Vagina (tissue), 2 donors: Measurements from ENCODE around the gene P3H2. TPM values are rescaled to one million over a fixed set of nuclear protein-coding genes. Genes with fewer than 3 reads are reported as not detected.

Experiments
- DNase-seq, 2 donors: peaks; one replicate each; pipeline ENCODE4 v3.0.0-alpha.2; 2017; ENCODE audit errors: extremely low spot score in 2 of 2
- H3K27ac ChIP-seq: fragments of 200-600 bp; sonication (generic); one replicate; pipeline ENCODE4 v1.5.1; 2019
- H3K27me3 ChIP-seq: fragments of 200-600 bp; sonication (generic); one replicate; pipeline ENCODE4 v1.5.1; 2019
- H3K36me3 ChIP-seq, 2 donors: fragments of 200-600 bp; sonication (generic); one replicate each; pipeline ENCODE4 v1.5.1; 2017 to 2019
- H3K4me1 ChIP-seq: fragments of 200-600 bp; sonication (generic); one replicate; pipeline ENCODE4 v1.5.1; 2019
- H3K4me3 ChIP-seq, 2 donors: fragments of 200-600 bp; sonication (generic); 1 replicate in 1 of 2; 2 replicates in 1 of 2; pipeline ENCODE4 v1.5.1; 2016 to 2019
- H3K9me3 ChIP-seq: fragments of 200-600 bp; sonication (generic); one replicate; pipeline ENCODE4 v1.5.1; 2019
- CTCF ChIP-seq, 3 experiments: fragments of 450-650 bp in 2 of 3; fragments of 200-600 bp in 1 of 3; sonication (generic) in 1 of 3; IDR thresholded peaks; one replicate each; pipeline ENCODE4 v1.5.1; 2017 to 2019; ENCODE audit warnings: antibody characterized with exemption in 3 of 3, mild to moderate bottlenecking in 2 of 3, moderate library complexity in 2 of 3
- POLR2A ChIP-seq, 2 donors: fragments of 450-650 bp; IDR thresholded peaks; one replicate each; pipeline ENCODE4 v1.6.1; 2017; ENCODE audit warnings: antibody characterized with exemption in 2 of 2, mild to moderate bottlenecking in 2 of 2, moderate library complexity in 2 of 2
- POLR2AphosphoS5 ChIP-seq, 2 donors: sonication (generic); formaldehyde crosslinking; IDR thresholded peaks; one replicate each; pipeline ENCODE4 v1.9.0; 2017; ENCODE audit warnings: antibody characterized with exemption in 2 of 2, mild to moderate bottlenecking in 2 of 2, low read depth in 1 of 2; ENCODE audit not compliant: insufficient read depth in 1 of 2
- intact Hi-C: fragments of 100-400 bp; cut with DNase I; formaldehyde crosslinking; loops from one replicate; pipeline ENCODE4 v1.15.1; 2023
- total RNA-seq: library from RNA; depleted of rRNA; stranded (reverse); fragments of >200 nt; gene quantifications from one replicate; pipeline ENCODE4 v1.2.3, GENCODE V29; 2016

The P3H2 gene
- total RNA-seq, 1 donor from 2014 or later = 41.7 TPM

DNA sequence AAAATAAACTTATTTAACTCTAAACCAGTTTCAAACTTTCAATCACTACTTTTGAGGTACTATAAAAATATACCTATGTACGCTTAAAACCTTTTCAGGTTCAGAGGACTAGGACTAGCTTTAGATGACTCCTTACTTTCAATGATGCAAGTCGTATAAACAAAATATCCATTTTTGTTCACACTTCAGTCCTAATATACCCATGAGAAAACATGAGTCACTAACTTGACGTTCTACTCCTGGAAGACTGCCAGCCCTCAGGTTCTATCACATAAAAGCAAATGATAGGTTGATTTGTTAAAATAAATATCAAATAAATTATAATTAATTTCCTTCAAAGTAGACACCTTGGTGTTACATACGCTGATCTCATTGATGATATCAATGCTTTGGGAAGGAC lies 10.6 kb upstream of the P3H2 start:
- no peak overlapping the region for H3K4me3 ChIP-seq
- no peaks in the 10 kb centered on the region for H3K4me1 ChIP-seq
- H3K27ac ChIP-seq = no peak overlapping the region
- intact Hi-C loops = no loop called here
- no peaks in the 10 kb centered on the region for H3K9me3 ChIP-seq
- no peak for TF ChIP-seq POLR2A (IDR thresholded peaks at IDR 0.05)
- TF ChIP-seq POLR2AphosphoS5 (IDR thresholded peaks at IDR 0.05; ENCODE audit: insufficient read depth in 1 of 2, low read depth in 1 of 2) = no peak
- TF ChIP-seq CTCF (IDR thresholded peaks at IDR 0.05) = no peak
- H3K36me3 ChIP-seq = no peaks in the 10 kb centered on the region
- DNase-seq = no peak
- no peaks in the 10 kb centered on the region for H3K27me3 ChIP-seq

- no peak for DNase-seq
- intact Hi-C loops = no loop called here
- Histone ChIP-seq H3K27ac (no peak overlapping the region), H3K27me3 (no peaks in the 10 kb centered on the region), H3K4me1 (no peaks in the 10 kb centered on the region), H3K4me3 (no peak overlapping the region), H3K9me3 (no peaks in the 10 kb centered on the region), H3K36me3 (no peaks in the 10 kb centered on the region)
- no peak for TF ChIP-seq POLR2A (IDR thresholded peaks at IDR 0.05)
- TF ChIP-seq CTCF (IDR thresholded peaks at IDR 0.05) = no peak
- TF ChIP-seq POLR2AphosphoS5 (IDR thresholded peaks at IDR 0.05; ENCODE audit: insufficient read depth in 1 of 2, low read depth in 1 of 2) = no peak
Observed at GRCh38 chr3:190130696-190131095, 10.0 kb upstream of the P3H2 start.

- no peak overlapping the region for H3K27ac ChIP-seq
- DNase-seq = no peak
- H3K4me3 ChIP-seq = no peak overlapping the region
- intact Hi-C loops = no loop called here
- no peaks in the 10 kb centered on the region for H3K27me3 ChIP-seq
- H3K4me1 ChIP-seq = no peaks in the 10 kb centered on the region
- TF ChIP-seq POLR2A (IDR thresholded peaks at IDR 0.05) (no peak), POLR2AphosphoS5 (IDR thresholded peaks at IDR 0.05; ENCODE audit: insufficient read depth in 1 of 2, low read depth in 1 of 2) (no peak), CTCF (IDR thresholded peaks at IDR 0.05) (no peak)
- H3K9me3 ChIP-seq = no peaks in the 10 kb centered on the region
- H3K36me3 ChIP-seq = no peaks in the 10 kb centered on the region
Observed at GRCh38 chr3:190130037-190130436, 9.3 kb upstream of the P3H2 start.

- intact Hi-C loops = loop anchor here (10.0 kb wide), 1 partner anchor 153 kb away; no protein-coding TSS in a partner anchor
- no peak for DNase-seq
- no peak for TF ChIP-seq POLR2AphosphoS5 (IDR thresholded peaks at IDR 0.05; ENCODE audit: insufficient read depth in 1 of 2, low read depth in 1 of 2)
- H3K9me3 ChIP-seq = no peaks in the 10 kb centered on the region
- no peaks in the 10 kb centered on the region for H3K27me3 ChIP-seq
- no peaks in the 10 kb centered on the region for H3K36me3 ChIP-seq
- H3K4me1 ChIP-seq = peaks cover 11% of the 10 kb centered on the region
- no peak overlapping the region for H3K4me3 ChIP-seq
- no peak overlapping the region for H3K27ac ChIP-seq
Observed at GRCh38 chr3:190127797-190128196, 7.1 kb upstream of the P3H2 start.

- no peaks in the 10 kb centered on the region for H3K36me3 ChIP-seq
- H3K4me1 ChIP-seq = peaks cover 11% of the 10 kb centered on the region
- no peaks in the 10 kb centered on the region for H3K9me3 ChIP-seq
- H3K27ac ChIP-seq = no peak overlapping the region
- no peak for TF ChIP-seq CTCF (IDR thresholded peaks at IDR 0.05)
- no peak for TF ChIP-seq POLR2A (IDR thresholded peaks at IDR 0.05)
- no peak for TF ChIP-seq POLR2AphosphoS5 (IDR thresholded peaks at IDR 0.05; ENCODE audit: insufficient read depth in 1 of 2, low read depth in 1 of 2)
- intact Hi-C loops = loop anchor here (10.0 kb wide), 1 partner anchor 152 kb away; no protein-coding TSS in a partner anchor
- no peaks in the 10 kb centered on the region for H3K27me3 ChIP-seq
- H3K4me3 ChIP-seq = no peak overlapping the region
- DNase-seq = no peak
Observed at GRCh38 chr3:190127195-190127594, 6.5 kb upstream of the P3H2 start.
